Central memory CD4-positive, alpha-beta T cell (primary cell): ENCODE data around the gene PISD.
A peak's percentile ranks its signal among the peaks of the same experiment; 100 is the strongest.
"Not testable (repeated sequence)": the region's sequence is repeated elsewhere in the genome, so short reads cannot be mapped to it uniquely, and the experiment has no call there.

Experiments used
- DNase-seq: peaks from one replicate; pipeline ENCODE4 v3.0.0; 2022
- total RNA-seq, 3 experiments: gene quantifications; one replicate each; lab custom pipeline; 2026; lab: John Stamatoyannopoulos, UW

Gene PISD
- 35.7 to 62.9 (median 36.3) reads per million in 3 experiments for total RNA-seq

DNA sequence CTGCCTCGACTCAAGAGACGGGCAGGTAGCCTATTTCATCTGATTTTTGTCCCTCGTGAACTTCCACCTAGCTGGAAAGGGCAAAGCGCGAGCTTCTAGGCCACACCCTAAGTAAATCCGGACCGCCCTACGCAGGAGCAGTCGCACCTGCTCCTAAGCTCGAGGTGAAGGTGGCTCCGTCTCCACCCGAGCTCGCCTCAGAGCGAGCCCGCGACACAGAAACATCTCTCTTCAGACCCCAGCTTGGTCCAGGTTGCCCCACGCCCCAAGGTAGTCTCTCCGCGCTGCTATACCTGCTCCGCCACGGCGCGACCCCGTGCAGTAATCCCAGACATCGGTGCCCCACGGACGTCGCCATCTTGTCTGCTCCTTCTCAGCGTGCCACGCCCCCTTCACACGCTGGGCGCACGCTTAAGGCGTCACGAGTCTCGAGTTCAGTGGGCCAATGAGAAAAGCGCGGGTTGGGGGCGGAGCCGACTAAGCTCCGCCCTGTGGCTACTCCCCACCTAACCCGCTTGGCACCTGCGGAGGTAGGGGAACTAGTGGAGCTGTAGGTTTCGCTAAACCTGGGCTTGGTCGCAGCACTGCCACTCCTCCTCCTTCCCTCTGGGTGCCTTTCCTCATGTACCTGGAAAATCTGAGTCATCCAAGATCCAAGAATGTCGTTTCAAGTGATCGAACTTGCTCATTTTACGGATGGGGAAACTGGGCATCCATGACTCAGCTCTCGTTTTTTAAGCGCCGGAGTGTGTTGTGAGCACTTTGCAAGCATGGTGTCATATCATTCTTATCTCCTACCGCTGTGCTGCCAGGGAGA lies at the start of gene PISD:
PISD (minus strand) TSS at position 365 of the 817 bp plus-strand sequence; CDS start at position 358, 7 bp downstream.
- peak; percentile 96 for DNase-seq

DNA sequence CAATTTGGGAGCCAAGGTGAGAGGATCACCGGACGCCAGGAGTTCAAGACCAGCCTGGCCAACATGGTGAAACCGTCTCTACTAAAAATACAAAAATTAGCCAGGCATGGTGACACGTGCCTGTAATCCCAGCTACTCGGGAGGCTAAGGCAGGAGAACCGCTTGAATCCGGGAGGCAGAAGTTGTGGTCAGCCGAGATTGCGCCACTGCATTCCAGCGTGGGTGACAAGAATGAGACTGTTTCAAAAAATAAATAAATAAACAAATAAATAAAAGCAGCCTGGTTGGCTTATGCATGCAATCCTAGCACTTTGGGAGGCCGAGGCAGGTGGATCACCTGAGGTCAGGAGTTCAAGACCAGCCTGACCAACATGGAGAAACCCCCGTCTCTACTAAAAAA lies 49.2 kb upstream of the PISD start:
- DNase-seq, result not testable (repeated sequence)

DNA sequence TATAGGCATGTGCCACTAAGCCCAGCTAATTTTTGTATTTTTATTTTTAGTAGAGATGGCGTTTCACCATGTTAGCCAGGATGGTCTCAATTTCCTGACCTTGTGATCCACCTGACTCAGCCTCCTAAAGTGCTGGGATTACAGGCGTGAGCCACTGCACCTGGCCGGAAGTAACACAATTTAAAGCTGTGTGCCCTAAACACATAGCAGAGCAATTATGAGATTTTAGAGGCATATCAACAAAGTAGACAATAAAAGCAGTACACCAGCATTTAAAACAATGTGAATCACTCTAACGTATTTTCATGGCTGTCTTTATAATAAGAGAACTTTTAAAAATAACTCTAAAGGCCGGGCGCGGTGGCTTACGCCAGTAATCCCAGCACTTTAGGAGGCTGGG lies 45.5 kb upstream of the PISD start:
- DNase-seq, result no peak

DNA sequence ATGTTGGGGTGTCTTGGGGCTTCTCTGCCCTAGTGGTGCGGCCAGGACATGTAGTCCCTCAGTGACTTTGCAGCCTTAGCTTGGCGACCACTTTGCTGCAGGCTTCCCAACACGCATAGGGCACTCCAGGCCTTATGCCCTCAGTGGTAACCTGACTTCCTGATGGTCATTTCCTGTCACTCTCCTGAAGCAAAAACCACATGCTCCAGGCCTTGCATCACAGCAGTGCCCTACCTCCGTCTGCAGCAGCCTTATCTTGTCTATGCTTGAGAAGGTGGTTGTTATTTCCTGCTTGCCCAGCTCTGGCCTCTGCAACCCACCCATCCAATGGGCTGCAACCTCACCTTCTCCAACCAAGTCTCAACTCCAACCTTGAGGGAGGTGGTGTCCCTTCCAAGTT lies 33.4 kb upstream of the PISD start:
- DNase-seq, result no peak

DNA sequence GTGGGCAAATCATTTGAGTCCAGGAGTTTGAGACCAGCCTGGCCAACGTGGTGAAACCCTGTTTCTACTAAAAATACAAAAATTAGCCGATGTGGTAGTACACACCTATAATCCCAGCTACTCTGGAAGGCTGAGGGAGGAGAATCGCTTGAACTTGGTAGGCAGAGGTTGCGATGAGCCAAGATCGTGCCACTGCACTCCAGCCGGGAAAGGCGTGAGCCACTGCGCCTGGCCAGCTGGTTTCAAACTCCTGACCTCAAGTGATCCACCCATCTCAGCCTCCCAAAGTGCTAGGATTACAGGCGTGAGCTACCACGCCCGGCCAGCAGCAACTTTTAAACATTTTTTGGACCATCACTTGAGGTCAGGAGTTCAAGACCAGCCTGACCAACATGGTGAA lies 32.0 kb upstream of the PISD start:
- not testable (repeated sequence) for DNase-seq

DNA sequence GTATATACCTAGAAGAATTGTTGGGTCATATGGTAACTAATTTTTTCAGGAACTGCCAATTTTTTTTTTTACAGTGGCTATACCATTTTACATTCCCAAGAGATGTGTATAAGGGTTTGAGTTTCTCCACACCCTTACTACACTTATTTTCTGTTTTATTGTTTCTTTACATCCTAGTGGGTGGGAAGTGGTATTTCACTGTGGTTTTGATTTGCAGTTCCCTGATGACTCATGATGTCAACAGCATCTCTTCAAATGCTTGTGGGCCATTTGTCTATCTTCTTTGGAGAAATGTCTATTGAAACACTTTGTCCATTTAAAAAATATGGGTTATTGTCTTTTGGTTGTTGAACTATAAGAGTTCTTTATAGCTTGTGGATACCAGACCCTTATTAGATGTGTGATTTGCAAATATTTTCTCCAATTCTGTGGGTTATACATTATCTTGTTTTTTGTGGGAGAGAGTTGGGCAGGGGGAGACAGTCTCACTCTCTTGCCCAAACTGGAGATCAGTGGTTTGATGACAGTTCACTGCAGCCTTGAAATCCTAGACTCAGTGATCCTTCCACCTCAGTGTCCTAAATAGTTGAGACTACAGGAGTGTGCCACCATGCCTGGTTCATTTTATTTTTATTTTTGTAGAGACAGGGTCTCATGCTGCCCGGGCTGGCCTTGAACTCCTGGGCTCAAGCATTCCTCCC lies 30.3 kb upstream of the PISD start:
- DNase-seq, result peak; percentile 12

DNA sequence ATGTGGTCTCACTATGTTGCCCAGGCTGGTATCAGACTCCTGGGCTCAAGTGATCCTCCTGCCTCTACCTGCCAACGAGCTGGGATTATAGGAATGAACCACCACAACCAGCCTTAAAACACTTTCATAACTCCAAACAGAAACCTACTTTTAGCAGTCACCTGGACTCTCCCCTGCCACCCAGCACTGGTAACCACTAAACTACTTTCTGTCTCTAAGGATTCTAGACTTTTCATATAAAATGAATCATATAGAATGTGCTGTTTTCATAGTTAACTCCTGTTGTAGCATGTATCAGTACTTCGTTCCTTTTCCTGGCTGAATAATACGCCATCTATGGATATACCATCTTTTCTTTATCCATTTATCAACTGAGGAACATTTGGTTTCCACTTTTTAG lies 29.4 kb upstream of the PISD start:
- no peak for DNase-seq

DNA sequence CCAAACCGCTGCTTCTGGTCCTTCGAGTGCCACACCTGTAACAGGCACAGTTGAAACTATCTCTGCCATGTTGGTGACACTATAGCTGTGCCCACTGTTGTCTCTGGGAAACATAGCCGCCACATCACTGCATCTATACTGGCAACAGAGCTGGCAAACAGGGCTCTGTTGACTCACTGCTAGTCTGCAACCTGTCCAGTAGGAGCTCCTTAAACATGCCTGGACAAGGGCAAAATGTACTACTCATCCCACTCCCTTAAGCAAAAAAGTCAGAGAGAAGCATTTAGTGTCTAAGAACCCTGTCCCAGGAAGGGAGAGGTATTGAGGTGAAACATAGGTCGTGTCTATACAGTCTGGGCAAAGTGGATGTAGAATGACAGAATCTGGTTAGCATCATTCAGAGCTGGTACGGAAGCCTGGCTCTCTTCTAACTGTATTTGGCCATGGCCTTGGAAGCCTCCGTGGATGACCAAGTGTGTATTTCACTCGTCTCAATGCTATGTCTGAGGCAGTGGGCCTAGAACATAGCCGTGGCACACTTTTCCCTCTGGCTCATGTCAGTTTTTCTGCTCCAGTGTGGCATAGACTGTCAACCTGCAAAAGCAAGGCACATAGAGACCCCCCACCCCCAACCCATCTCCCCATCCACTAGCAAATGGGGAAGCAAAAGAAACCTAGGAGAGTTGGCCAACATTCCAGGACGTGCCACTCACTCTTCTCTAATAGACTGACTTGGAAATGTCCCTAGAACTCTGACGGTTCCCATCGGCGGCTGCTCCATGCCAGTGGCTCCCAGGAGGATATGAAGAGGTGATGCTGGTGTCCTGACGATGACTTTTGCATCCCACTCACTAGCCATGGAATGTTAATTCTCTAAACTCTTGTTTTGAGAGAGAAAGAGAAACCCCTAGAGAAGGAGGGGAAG lies 21.4 kb upstream of the PISD start:
- DNase-seq, result no peak

DNA sequence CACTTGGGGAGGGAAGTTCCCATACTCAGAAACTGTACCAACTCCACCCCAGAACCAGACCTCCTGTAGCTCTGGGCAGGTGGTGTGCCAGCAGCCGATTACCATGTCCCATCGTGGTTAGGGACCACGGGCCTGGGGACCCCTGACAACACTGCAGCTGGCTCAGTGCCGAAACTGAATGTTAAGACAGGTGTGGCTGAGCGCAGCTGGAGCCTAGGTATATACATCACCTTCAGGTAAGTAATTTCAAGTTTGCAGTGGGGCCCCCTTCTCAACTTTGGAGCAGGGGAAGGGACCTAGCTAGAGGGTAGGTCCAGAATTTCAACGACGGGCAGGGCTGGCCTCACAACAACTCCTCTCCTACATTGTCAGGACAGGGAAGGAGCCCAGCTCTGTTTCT lies 20.7 kb upstream of the PISD start:
- no peak for DNase-seq

DNA sequence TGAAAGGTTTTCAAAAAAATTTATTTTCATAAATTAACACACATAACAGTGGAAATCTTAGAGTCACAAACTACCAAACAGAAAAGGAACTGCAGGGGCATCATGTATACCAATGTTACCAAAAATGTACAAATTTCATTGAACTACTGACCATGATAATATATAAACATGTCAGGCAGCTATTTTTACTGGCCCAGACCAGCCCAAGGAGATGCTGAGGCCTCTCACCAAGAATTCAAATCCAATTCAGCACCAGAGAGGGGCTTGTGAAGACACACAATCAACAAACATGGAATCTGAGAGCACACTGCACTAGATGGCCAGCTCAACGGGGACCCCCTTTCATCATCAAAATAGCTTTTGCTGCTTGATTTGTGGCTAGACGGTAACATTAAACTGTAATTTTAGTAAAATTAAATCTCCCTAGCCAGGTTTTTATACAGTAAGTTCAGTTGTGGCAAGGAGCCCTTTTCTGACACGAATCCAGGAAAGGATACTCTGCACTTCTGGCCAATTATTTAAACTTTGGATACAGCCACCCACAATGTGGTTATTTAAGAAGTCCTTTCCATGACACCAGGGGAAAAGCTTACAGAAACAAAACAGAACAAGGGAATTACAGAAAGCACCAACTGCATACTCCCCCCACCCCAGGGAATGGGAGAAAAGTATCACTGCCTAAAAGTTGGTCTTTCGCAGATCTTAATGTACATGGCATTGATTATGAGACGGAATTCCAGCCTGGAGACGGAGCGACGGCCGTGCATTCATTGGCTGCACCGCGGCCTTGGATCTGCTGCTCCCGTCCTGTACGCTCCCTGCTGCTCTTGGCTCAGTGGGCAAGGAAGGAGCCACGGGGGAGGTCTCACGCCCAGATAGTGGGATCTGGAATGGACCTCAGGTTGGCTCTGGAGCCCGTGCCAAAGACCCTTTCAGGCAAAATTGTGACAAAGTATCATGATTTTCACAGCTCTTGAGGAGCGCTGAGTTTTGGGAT lies 19.6 kb upstream of the PISD start:
- no peak for DNase-seq

DNA sequence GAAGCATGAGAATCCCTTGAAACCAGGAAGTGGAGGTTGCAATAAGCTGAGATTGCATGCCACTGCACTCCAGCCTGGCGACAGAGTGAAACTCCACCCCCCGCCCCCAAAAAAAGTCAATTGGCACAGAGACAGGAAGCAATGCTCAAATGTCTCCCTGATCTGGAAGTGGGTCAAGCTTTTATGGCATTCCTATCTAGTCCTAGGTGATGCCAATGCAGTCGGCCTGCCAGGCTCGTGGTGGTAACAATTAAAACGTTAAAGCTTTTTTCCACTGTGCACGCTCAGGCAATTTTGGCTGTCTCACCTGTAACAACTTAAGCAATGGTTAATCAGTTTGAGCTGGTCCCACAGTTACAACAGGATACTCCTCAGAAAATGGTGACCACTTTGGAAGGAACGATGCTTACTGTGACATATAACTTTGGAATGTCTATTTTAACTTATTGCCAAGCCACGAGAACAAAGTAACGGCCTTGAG lies 18.9 kb upstream of the PISD start:
- DNase-seq, result no peak

DNA sequence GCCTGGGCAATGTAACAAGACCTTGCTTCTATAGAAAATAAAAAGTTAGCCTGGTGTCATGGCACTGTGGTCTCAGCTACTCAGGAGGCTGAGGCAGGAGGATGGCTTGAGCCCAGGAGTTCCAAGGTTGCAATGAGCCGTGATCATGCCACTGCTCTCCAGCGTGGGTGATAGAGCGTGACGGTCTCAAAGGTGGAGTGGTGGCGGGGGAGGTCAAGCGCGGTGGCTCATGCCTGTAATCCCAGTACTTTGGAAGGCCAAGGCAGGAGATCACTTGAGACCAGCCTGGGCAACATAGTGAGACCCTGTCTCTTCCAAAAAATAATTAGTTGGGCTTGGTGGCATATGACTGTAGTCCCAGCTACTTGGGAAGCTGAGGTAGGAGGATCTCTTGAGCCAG lies 16.7 kb upstream of the PISD start:
- no peak for DNase-seq

DNA sequence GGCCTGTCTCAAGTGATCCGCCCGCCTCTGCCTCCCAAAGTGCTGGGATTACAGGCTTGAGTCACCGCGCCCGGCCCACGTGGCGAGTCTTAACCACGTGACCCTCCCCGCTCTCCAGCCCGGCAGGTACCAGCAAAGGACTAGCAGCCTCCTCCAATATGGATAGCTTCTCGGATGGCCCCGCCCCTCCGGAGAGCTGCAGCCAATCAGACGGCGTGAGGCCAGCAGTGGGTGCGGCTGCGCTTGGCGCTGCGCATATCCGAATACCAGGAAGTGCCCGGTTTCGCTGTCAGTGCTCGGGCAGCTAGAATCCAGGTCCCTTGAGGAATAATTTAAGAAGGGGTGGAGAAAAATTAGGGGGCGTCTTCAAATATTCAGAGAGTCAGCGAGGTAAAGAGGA lies 14.7 kb upstream of the PISD start:
- DNase-seq, result peak; percentile 87

DNA sequence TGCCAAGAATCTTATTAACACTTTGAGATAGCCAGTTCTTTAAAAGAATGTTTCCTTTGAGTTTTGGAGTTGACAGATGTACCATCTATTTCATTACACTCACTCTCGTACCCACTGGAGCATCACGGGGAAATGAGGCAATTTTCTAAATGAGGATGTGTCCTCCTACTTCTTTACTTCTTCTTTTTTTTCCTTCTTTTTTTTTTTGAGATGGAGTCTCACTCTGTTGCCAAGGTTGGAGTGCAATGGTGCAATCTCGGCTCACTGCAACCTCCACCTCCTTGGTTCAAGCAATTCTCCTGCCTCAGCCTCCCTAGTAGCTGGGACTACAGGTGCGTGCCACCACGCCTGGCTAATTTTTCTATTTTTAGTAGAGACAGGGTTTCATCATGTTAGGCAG lies 12.2 kb upstream of the PISD start:
- DNase-seq, result not testable (repeated sequence)

DNA sequence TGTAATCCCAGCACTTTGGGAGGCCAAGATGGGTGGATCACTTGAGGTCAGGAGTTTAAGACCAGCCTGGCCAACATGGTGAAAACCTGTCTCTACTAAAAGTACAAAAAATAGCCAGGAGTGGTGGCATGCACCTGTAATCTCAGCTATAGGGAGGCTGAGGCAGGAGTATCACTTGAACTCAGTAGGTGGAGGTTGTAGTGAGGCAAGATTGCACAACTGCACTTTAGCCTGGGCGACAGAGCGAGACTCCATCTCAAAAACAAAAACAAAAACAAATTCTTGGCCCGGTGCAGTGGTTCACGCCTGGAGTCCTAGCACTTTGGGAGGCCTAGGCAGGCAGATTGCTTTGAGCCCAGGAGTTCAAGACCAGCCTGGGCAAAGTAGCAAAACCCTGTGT lies 6.8 kb upstream of the PISD start:
- not testable (repeated sequence) for DNase-seq

DNA sequence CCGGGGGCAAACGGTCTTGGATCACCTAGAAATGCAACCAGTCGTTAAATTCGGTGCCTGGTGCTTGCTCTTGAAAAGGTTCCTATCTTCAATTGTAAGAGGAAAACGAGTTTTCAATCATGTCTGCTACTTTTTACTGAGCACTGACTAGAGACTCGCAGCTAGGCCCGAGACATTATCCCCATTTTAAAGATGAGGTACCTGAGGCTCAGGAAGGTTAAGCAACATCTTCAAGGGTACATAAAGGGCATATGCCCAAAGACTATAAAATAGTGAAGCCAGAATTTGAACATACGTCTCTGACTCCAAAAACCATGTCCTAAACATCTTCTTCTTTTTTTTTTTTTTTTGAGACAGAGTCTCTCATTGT lies 638 bp upstream of the PISD start:
- DNase-seq, result no peak

DNA sequence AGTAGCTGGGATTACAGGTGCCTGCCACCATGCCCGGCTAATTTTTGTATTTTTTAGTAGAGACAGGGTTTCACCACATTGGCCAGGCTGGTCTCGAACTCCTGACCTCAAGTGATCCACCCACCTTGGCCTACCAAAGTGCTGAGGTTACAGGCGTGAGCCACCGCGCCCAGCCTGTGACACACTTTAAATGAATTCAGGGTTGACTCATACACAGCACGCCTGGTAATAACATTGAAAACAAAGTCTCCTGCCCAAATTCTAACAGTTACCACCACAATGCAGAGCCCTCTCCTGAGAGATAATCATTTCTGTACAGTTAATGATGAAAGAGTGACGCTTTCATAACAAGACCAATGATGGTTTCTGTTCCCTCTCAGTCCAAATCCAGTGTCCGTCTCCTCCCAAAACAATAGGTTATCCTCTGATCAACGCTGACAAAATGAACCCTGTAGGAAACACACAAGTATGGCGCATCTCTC lies 1.1 kb downstream of the PISD start:
- DNase-seq, result peak; percentile 20

DNA sequence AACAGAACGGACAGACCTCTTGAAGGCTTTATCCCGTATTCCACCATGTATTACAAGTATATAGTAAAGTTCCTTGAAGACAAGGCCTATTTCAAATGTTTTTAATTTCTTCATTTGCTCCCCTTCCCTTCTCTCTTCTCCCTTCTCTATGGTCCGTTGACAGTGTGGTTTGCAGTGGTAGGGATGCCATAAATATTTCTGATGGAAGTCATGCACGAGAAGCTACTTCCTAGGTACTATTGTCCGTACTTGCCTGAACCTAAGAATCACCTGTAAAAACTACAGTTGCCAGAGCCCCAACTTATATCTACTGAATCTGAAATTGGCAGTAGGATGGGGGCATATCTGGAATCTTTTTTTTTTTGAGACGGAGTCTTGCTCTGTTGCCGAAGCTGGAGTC lies 2.8 kb downstream of the PISD start:
- DNase-seq, result no peak

DNA sequence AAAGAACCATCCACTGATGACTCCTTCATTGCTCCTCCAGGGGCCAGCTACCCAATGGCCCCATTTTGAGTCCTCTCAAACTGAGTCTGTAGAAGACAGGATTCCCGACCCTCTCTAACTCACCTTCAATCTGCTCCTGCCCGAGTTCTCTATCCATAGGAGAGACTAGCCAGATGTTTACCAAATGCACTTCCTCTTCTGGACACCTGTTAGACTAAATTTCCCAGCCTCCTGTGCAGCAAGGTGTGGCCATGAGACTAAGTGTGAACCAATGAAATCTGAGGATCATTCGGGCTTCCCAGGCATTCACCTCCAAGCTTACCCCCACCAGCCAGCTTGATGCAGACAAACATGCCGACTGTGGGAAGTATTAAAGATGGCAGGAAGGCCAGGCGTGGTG lies 7.6 kb downstream of the PISD start:
- no peak for DNase-seq

DNA sequence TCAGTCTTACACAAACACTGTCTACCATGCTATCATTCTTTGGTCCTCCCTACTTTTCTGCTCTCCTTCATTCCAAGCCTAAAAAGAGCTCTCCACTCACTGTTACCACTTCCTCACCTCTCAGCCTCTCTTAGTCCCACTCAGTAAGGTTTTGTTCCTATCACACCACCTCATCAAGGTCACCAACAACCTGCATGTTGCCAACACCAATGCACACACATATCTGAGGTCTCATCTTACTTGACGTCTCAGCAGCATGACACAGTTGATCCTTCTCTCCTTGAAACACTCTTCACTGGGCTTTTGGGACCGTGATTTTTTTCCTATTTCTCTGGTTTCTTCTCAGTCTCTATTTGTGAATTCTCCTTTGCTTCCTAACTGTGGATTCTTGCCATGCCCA lies 8.1 kb downstream of the PISD start:
- no peak for DNase-seq

DNA sequence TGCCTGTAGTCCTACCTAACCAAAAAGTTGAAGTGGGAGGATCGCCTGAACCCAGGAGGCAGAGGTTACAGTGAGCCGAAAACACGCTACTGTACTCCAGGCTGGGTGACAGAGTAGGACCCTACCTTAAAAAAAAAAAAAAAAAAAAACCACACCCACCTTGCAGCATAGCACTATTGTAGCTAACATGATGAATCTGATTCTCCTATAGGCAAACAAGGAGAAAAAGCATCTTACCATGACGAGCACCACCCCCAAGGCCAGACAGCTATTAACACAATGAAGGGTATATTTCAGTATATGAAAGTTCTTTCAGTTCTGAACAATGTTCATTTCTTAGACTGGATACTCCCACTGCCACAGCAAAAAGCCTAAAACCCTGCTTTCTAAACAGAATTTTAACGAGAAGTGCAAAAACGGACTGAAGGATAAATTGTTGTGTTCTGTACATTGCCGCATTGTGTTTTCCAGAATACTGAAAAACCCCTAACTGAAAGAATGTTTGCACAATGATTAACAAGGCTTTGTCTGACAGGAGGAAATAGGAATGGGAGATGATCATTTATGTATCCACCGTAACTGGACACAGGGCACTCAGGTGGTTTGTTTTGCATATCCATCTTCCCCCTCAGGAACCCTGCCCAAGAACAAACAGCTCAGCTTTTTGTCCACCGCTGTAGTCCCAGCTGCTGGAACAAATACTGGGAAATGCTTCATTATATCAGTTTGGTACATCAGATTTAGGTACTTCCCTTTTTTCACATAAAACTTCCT lies 8.9 kb downstream of the PISD start:
- DNase-seq, result no peak
